OCI-LY3 (cell line): Measurements from ENCODE around the gene CCDC102A.

ENCODE experiments used
- H2AFZ ChIP-seq: fragments of 200-600, 300-600 bp; shearing (Covaris generic); 2 replicates; pipeline ENCODE4 v1.6.0; 2014; ENCODE audit warnings: antibody characterized with exemption, low read depth, low read length
- H3K27ac ChIP-seq: fragments of 200-600, 300-600 bp; sonication (generic); 2 replicates; pipeline ENCODE4 v1.5.1; 2014; ENCODE audit warnings: mild to moderate bottlenecking, low read length, moderate library complexity, mixed read lengths
- H3K27me3 ChIP-seq: fragments of 200-600, 300-600 bp; sonication (generic); 2 replicates; pipeline ENCODE4 v1.6.1; 2014; ENCODE audit warnings: low read depth, low read length, mixed read lengths
- H3K36me3 ChIP-seq: fragments of 200-600, 300-600 bp; sonication (generic); replicated peaks from 2 replicates; pipeline ENCODE3; 2014; ENCODE audit warnings: low read depth, low read length, mixed read lengths
- H3K4me1 ChIP-seq: fragments of 300-600, 200-600 bp; sonication (generic); 2 replicates; pipeline ENCODE4 v1.6.1; 2014; ENCODE audit warnings: low read length, mixed read lengths
- H3K4me2 ChIP-seq: fragments of 200-600, 300-600 bp; sonication (generic); 2 replicates; pipeline ENCODE4 v1.6.1; 2014; ENCODE audit warnings: low read length, mixed read lengths
- H3K4me3 ChIP-seq: fragments of 300-600, 200-600 bp; sonication (generic); 2 replicates; pipeline ENCODE4 v1.5.1; 2014; ENCODE audit warnings: antibody characterized with exemption, mild to moderate bottlenecking, low read length, moderate library complexity
- H3K79me2 ChIP-seq: fragments of 300-600, 200-600 bp; shearing (Covaris generic); 2 replicates; pipeline ENCODE4 v1.6.1; 2014; ENCODE audit warnings: mild to moderate bottlenecking, low read length, mixed read lengths
- H3K9ac ChIP-seq: fragments of 300-600, 200-600 bp; shearing (Covaris generic); 2 replicates; pipeline ENCODE4 v1.6.0; 2014; ENCODE audit warnings: mild to moderate bottlenecking, low read length, moderate library complexity
- H3K9me3 ChIP-seq: fragments of 200-600, 300-600 bp; shearing (Covaris generic); 2 replicates; pipeline ENCODE4 v1.6.1; 2014; ENCODE audit warnings: low read length, mixed read lengths; ENCODE audit not compliant: insufficient read depth
- H4K20me1 ChIP-seq: fragments of 200-600, 300-600 bp; sonication (generic); 2 replicates; pipeline ENCODE4 v1.6.1; 2016; ENCODE audit warnings: low read length, mixed read lengths; ENCODE audit not compliant: insufficient read depth
- EZH2phosphoT487 ChIP-seq: fragments of 200-600 bp; shearing (Covaris generic); IDR thresholded peaks from 2 replicates; pipeline ENCODE4 v1.6.1; 2018; ENCODE audit warnings: antibody characterized with exemption, mixed run types, low read depth
- TF ChIP-seq, protein P1 (sequence below): fragments of 200-600, 300-600 bp; sonication (generic); IDR thresholded peaks from 2 replicates; pipeline ENCODE4 v1.5.1; 2014; ENCODE audit warnings: antibody characterized with exemption, low read length, low read depth

The CCDC102A gene

DNA sequence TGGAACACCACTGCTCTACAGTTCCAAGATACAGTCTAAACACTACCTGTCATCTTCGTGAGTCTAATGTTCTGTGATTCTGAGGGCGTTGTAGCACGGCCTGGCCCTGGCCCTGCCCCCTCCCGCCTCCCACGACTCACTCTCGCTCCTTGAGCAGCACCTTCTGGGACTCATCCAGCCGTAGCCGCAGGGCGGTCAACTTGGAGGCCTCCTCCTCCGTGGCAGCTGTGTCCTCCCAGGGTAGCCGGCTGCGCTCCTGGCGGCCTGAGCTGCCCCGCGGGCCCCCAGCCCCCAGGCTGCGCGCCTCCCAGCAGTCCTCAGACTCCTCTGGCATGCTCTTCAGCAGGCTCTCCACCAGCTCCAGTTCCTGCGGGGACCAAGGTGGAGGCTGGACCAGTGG is 10.6 kb downstream of the CCDC102A start:
- Histone ChIP-seq H2AFZ (no peak overlapping the region), H3K27me3 (peaks cover 68% of the 10 kb centered on the region), H3K9me3 (no peaks in the 10 kb centered on the region), H3K36me3 (no peaks in the 10 kb centered on the region), H4K20me1 (peaks cover 17% of the 10 kb centered on the region; the same call in 1 of the 2 replicates), H3K27ac (no peak overlapping the region), H3K79me2 (no peaks in the 10 kb centered on the region), H3K9ac (no peak overlapping the region), H3K4me1 (peaks cover 22% of the 10 kb centered on the region), H3K4me2 (no peak overlapping the region), H3K4me3 (no peak overlapping the region)
- TF ChIP-seq, protein P1, sequence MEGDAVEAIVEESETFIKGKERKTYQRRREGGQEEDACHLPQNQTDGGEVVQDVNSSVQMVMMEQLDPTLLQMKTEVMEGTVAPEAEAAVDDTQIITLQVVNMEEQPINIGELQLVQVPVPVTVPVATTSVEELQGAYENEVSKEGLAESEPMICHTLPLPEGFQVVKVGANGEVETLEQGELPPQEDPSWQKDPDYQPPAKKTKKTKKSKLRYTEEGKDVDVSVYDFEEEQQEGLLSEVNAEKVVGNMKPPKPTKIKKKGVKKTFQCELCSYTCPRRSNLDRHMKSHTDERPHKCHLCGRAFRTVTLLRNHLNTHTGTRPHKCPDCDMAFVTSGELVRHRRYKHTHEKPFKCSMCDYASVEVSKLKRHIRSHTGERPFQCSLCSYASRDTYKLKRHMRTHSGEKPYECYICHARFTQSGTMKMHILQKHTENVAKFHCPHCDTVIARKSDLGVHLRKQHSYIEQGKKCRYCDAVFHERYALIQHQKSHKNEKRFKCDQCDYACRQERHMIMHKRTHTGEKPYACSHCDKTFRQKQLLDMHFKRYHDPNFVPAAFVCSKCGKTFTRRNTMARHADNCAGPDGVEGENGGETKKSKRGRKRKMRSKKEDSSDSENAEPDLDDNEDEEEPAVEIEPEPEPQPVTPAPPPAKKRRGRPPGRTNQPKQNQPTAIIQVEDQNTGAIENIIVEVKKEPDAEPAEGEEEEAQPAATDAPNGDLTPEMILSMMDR, result no peak
- TF ChIP-seq EZH2phosphoT487, result no peak

DNA sequence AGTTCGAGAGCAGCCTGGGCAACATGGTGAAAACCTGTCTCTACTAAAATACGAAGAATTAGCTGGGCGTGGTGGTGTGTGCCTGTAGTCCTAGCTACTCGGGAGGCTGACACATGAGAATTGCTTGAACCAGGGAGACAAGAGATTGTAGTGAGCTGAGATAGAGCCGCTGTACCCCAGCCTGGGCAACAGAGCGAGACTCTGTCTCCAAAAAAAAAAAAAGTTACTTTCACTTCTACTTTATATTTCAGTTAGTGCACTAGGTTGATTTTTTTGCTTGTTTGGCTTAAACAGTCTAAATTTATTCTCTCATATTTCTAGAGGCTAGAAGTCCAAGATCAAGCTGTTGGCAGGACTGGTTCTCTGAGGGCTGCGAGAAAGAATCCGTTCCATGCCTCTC is 13.4 kb downstream of the CCDC102A start:
- Histone ChIP-seq H3K36me3 (no peaks in the 10 kb centered on the region), H3K4me2 (no peak overlapping the region), H4K20me1 (peaks cover 7% of the 10 kb centered on the region; the same call in 1 of the 2 replicates), H3K4me1 (peaks cover 12% of the 10 kb centered on the region), H3K27me3 (peaks cover 49% of the 10 kb centered on the region), H3K9ac (no peak overlapping the region), H3K79me2 (no peaks in the 10 kb centered on the region), H3K27ac (no peak overlapping the region), H3K4me3 (no peak overlapping the region), H3K9me3 (no peaks in the 10 kb centered on the region), H2AFZ (no peak overlapping the region)
- no peak for TF ChIP-seq EZH2phosphoT487
- TF ChIP-seq, protein P1, result no peak

DNA sequence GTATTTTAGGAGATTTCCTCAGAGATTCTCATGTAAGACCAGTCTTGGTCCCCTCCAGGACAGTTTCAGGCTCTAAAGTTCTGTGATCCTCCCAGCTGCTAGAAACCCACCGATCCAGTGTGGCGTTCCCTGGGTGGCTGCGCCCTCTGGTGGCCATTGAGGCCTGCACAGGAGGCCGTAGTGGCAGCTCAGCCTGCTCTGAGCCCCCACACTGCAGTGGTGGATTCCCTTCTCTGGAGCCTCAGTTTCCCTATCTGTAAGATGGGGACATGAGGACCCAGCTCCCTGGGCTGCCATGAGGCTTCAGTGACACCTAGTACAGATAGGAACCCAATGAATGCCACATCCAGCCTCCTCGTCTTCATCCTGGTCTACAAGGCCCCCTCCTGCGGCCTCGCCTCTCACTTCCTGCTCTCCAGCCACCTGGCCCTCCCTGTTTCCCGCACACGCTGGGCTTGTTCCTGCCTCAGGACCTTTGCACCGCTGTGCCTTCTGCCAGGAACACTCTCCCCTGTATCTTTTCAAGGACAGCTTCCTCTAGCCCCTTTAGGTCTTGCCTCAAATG is 16.5 kb downstream of the CCDC102A start:
- Histone ChIP-seq H3K9me3 (no peaks in the 10 kb centered on the region), H3K4me3 (no peak overlapping the region), H3K4me1 (peaks cover 12% of the 10 kb centered on the region), H3K27me3 (peaks cover 24% of the 10 kb centered on the region), H3K27ac (no peak overlapping the region), H3K36me3 (no peaks in the 10 kb centered on the region), H3K9ac (no peak overlapping the region), H2AFZ (no peak overlapping the region), H3K4me2 (no peak overlapping the region), H3K79me2 (no peaks in the 10 kb centered on the region), H4K20me1 (no peaks in the 10 kb centered on the region)
- TF ChIP-seq, protein P1, result peak; percentile 99
- TF ChIP-seq EZH2phosphoT487, result no peak

DNA sequence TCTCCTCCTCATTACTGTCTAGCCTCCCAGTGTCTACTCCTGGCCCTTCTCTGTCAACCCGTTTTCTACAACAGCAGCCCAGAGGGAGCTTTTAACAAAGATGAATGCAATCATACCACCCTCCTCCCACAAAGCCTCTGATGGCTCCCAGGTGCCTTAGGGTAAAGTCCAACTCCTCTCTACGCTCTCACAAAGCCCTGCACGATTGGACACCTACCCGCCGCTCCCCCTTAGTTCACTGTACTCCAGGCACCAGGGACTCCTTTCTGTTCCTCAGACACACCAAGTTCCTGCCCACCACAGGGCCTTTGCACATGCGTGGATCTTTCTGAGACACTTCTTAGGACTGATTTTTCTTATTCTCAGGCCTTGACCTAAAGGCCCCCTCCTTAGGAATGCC is 17.4 kb downstream of the CCDC102A start:
- H3K79me2 ChIP-seq, result no peaks in the 10 kb centered on the region
- H3K9ac ChIP-seq, result no peak overlapping the region
- H3K4me3 ChIP-seq, result no peak overlapping the region
- no peaks in the 10 kb centered on the region for H4K20me1 ChIP-seq
- H3K27me3 ChIP-seq, result peaks cover 21% of the 10 kb centered on the region
- no peak overlapping the region for H2AFZ ChIP-seq
- no peaks in the 10 kb centered on the region for H3K9me3 ChIP-seq
- H3K36me3 ChIP-seq, result no peaks in the 10 kb centered on the region
- TF ChIP-seq EZH2phosphoT487, result no peak
- TF ChIP-seq, protein P1, result no peak
- no peak overlapping the region for H3K4me2 ChIP-seq
- H3K27ac ChIP-seq, result no peak overlapping the region
- peaks cover 12% of the 10 kb centered on the region for H3K4me1 ChIP-seq
